GM23338 (cell line): ENCODE results near the gene USP24. TPM values are rescaled to one million over a fixed set of nuclear protein-coding genes. Genes with fewer than 3 reads are reported as not detected.

Source experiments
- ATAC-seq: fragments of 200-7000 bp; cut with Tn5 transposase; 3 replicates; pipeline ENCODE4 v1.9.1; 2020
- DNase-seq: peaks from one replicate; pipeline ENCODE4 v3.0.0-alpha.2; 2015; ENCODE audit warnings: low spot score
- H2AFZ ChIP-seq: fragments of 200-600 bp; sonication (generic); 2 replicates; pipeline ENCODE4 v1.8.0; 2016; ENCODE audit warnings: antibody characterized with exemption, mild to moderate bottlenecking, moderate library complexity
- H3F3A ChIP-seq: fragments of 200-600 bp; sonication (generic); replicated peaks from 2 replicates; pipeline ENCODE4 v1.8.0; 2017; ENCODE audit warnings: antibody characterized with exemption, mixed run types, low read depth
- H3K27ac ChIP-seq: fragments of 200-600 bp; sonication (generic); 2 replicates; pipeline ENCODE4 v1.6.1; 2016; ENCODE audit warnings: low read depth
- H3K27me3 ChIP-seq: fragments of 200-600 bp; sonication (generic); 2 replicates; pipeline ENCODE4 v1.8.0; 2016; ENCODE audit warnings: mild to moderate bottlenecking, mixed run types, moderate library complexity; ENCODE audit not compliant: insufficient read depth
- H3K36me3 ChIP-seq: fragments of 200-600 bp; sonication (generic); 2 replicates; pipeline ENCODE4 v1.8.0; 2016; ENCODE audit warnings: mild to moderate bottlenecking; ENCODE audit not compliant: insufficient read depth
- H3K4me1 ChIP-seq: fragments of 200-600 bp; sonication (generic); 2 replicates; pipeline ENCODE4 v1.8.0; 2016; ENCODE audit warnings: mild to moderate bottlenecking, moderate library complexity; ENCODE audit not compliant: insufficient read depth
- H3K4me2 ChIP-seq: fragments of 200-600 bp; sonication (generic); 2 replicates; pipeline ENCODE4 v1.7.1; 2017; ENCODE audit warnings: mixed run types
- H3K4me3 ChIP-seq: fragments of 200-600 bp; sonication (generic); 2 replicates; pipeline ENCODE4 v1.6.1; 2016; ENCODE audit warnings: mixed run types
- H3K79me2 ChIP-seq: fragments of 200-600 bp; sonication (generic); replicated peaks from 2 replicates; pipeline ENCODE4 v1.8.0; 2017; ENCODE audit warnings: mild to moderate bottlenecking; ENCODE audit not compliant: insufficient read depth
- H3K9me2 ChIP-seq: fragments of 200-600 bp; sonication (generic); 2 replicates; pipeline ENCODE4 v1.8.0; 2017; ENCODE audit not compliant: insufficient read depth
- H4K20me1 ChIP-seq: fragments of 200-600 bp; sonication (generic); replicated peaks from 2 replicates; pipeline ENCODE4 v1.8.0; 2017; ENCODE audit warnings: mild to moderate bottlenecking; ENCODE audit not compliant: insufficient read depth
- H3K27ac Mint-ChIP-seq: 2 replicates; pipeline ENCODE4 v1.8.0; 2020; ENCODE audit warnings: inconsistent platforms, mild to moderate bottlenecking, moderate library complexity, mixed read lengths
- H3K27me3 Mint-ChIP-seq: 3 replicates; pipeline ENCODE4 v1.8.0; 2022; ENCODE audit warnings: low read depth, mild to moderate bottlenecking, moderate library complexity, mixed read lengths, inconsistent platforms; ENCODE audit not compliant: insufficient read depth, poor library complexity
- H3K36me3 Mint-ChIP-seq: 3 replicates; pipeline ENCODE4 v1.8.0; 2021; ENCODE audit warnings: low read depth, mild to moderate bottlenecking, inconsistent platforms, moderate library complexity, mixed read lengths
- H3K4me1 Mint-ChIP-seq: 3 replicates; pipeline ENCODE4 v1.8.0; 2020; ENCODE audit warnings: mild to moderate bottlenecking, inconsistent platforms, mixed read lengths
- H3K4me3 Mint-ChIP-seq: 3 replicates; pipeline ENCODE4 v1.8.0; 2021; ENCODE audit warnings: moderate library complexity, mild to moderate bottlenecking, inconsistent platforms, mixed read lengths
- H3K9me3 Mint-ChIP-seq: 3 replicates; pipeline ENCODE4 v1.8.0; 2020; ENCODE audit warnings: moderate library complexity, mild to moderate bottlenecking, inconsistent platforms, mixed read lengths
- CTCF ChIP-seq, 2 experiments: fragments of 200-600 bp in 1 of 2; sonication (generic) in 1 of 2; conservative IDR thresholded peaks; 2 replicates each; pipeline versions ENCODE4 v1.5.1 to v1.6.1; 2016 to 2017; ENCODE audit warnings: antibody characterized with exemption in 2 of 2, low read depth in 2 of 2, mild to moderate bottlenecking in 2 of 2, moderate library complexity in 1 of 2
- ETS1 ChIP-seq: IDR thresholded peaks from 2 replicates; pipeline ENCODE4 v1.6.1; 2016; ENCODE audit warnings: antibody characterized with exemption
- EZH2 ChIP-seq: fragments of 200-600 bp; sonication (generic); IDR thresholded peaks from one replicate; pipeline ENCODE4 v1.8.0; 2017; ENCODE audit warnings: antibody characterized with exemption, mild to moderate bottlenecking, low read depth; ENCODE audit not compliant: unreplicated experiment
- EZH2phosphoT487 ChIP-seq: fragments of 200-600 bp; sonication (generic); IDR thresholded peaks from one replicate; pipeline ENCODE4 v1.8.1; 2018; ENCODE audit warnings: antibody characterized with exemption; ENCODE audit not compliant: unreplicated experiment
- JUNB ChIP-seq: IDR thresholded peaks from one replicate; pipeline ENCODE4 v1.6.1; 2016; ENCODE audit warnings: antibody characterized with exemption; ENCODE audit not compliant: unreplicated experiment
- STAT1 ChIP-seq: IDR thresholded peaks from one replicate; pipeline ENCODE4 v1.6.1; 2016; ENCODE audit warnings: antibody characterized with exemption; ENCODE audit not compliant: unreplicated experiment
- polyA plus RNA-seq: library from polyadenylated mRNA; unstranded; fragments of >200 nt; fragmentation: Nextera tagmentation; extraction: Ambion mirVana; gene quantifications from 2 replicates; pipeline ENCODE4 v1.2.1, GENCODE V29; 2016
- total RNA-seq: library from RNA; depleted of rRNA; stranded (reverse); fragments of >200 nt; shearing (Covaris generic); gene quantifications from 2 replicates; pipeline ENCODE4 v1.2.3, GENCODE V29; 2014
- TF ChIP-seq, protein P1 (sequence below): IDR thresholded peaks from one replicate; pipeline ENCODE4 v1.6.1; 2018; ENCODE audit warnings: antibody characterized with exemption; ENCODE audit not compliant: unreplicated experiment

USP24 gene
- total and polyA plus RNA-seq, 2 experiments from 2014 or later: 12.1 to 32.6 TPM

- TF ChIP-seq CTCF (conservative IDR thresholded peaks at IDR 0.05; ENCODE audit: low read depth in 2 of 2): peak; percentile 61 to 74
- no peak for TF ChIP-seq JUNB
- Histone ChIP-seq H4K20me1 (no peaks in the 10 kb centered on the region; the same call in none of the 2 replicates), H3K27ac (no peak overlapping the region), H3K4me3 (no peak overlapping the region), H3K36me3 (peaks cover 27% of the 10 kb centered on the region), H3K27me3 (no peaks in the 10 kb centered on the region), H2AFZ (no peak overlapping the region), H3K79me2 (no peaks in the 10 kb centered on the region), H3K4me2 (no peak overlapping the region), H3K9me2 (no peaks in the 10 kb centered on the region), H3K4me1 (no peaks in the 10 kb centered on the region), H3F3A (no peaks in the 10 kb centered on the region)
- DNase-seq: peak; percentile 84
- ATAC-seq: peak; percentile 100
- H3K4me3 Mint-ChIP-seq: no peak overlapping the region
- peaks cover 47% of the 10 kb centered on the region for H3K36me3 Mint-ChIP-seq
- H3K9me3 Mint-ChIP-seq: no peaks in the 10 kb centered on the region
- H3K27me3 Mint-ChIP-seq: no peaks in the 10 kb centered on the region
- H3K27ac Mint-ChIP-seq: no peak overlapping the region
- no peaks in the 10 kb centered on the region for H3K4me1 Mint-ChIP-seq
Measured at GRCh38 chr1:55143684-55144083, 71.5 kb downstream of the USP24 start.

- H3K4me1 Mint-ChIP-seq: no peaks in the 10 kb centered on the region
- peaks cover 40% of the 10 kb centered on the region for H3K36me3 ChIP-seq
- TF ChIP-seq, protein P1, sequence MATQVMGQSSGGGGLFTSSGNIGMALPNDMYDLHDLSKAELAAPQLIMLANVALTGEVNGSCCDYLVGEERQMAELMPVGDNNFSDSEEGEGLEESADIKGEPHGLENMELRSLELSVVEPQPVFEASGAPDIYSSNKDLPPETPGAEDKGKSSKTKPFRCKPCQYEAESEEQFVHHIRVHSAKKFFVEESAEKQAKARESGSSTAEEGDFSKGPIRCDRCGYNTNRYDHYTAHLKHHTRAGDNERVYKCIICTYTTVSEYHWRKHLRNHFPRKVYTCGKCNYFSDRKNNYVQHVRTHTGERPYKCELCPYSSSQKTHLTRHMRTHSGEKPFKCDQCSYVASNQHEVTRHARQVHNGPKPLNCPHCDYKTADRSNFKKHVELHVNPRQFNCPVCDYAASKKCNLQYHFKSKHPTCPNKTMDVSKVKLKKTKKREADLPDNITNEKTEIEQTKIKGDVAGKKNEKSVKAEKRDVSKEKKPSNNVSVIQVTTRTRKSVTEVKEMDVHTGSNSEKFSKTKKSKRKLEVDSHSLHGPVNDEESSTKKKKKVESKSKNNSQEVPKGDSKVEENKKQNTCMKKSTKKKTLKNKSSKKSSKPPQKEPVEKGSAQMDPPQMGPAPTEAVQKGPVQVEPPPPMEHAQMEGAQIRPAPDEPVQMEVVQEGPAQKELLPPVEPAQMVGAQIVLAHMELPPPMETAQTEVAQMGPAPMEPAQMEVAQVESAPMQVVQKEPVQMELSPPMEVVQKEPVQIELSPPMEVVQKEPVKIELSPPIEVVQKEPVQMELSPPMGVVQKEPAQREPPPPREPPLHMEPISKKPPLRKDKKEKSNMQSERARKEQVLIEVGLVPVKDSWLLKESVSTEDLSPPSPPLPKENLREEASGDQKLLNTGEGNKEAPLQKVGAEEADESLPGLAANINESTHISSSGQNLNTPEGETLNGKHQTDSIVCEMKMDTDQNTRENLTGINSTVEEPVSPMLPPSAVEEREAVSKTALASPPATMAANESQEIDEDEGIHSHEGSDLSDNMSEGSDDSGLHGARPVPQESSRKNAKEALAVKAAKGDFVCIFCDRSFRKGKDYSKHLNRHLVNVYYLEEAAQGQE: no peak
- TF ChIP-seq EZH2phosphoT487: no peak
- TF ChIP-seq STAT1: no peak
- TF ChIP-seq EZH2: no peak
- TF ChIP-seq CTCF (conservative IDR thresholded peaks at IDR 0.05; ENCODE audit: low read depth in 2 of 2): no peak
- TF ChIP-seq JUNB: no peak
- TF ChIP-seq ETS1: no peak
Measured at GRCh38 chr1:55141295-55141893, 73.8 kb downstream of the USP24 start.

More at GRCh38 chr1:55141295-55141893, 73.8 kb downstream of the USP24 start:
- Histone ChIP-seq H3K9me2 (no peaks in the 10 kb centered on the region), H3K27me3 (no peaks in the 10 kb centered on the region), H3K79me2 (no peaks in the 10 kb centered on the region), H2AFZ (no peak overlapping the region), H3F3A (no peaks in the 10 kb centered on the region), H3K4me2 (no peak overlapping the region), H4K20me1 (no peaks in the 10 kb centered on the region; the same call in none of the 2 replicates), H3K27ac (no peak overlapping the region), H3K4me1 (no peaks in the 10 kb centered on the region), H3K4me3 (no peak overlapping the region)
- H3K4me3 Mint-ChIP-seq: no peak overlapping the region
- no peak for ATAC-seq
- H3K27me3 Mint-ChIP-seq: no peaks in the 10 kb centered on the region
- DNase-seq: no peak
- no peaks in the 10 kb centered on the region for H3K9me3 Mint-ChIP-seq
- no peak overlapping the region for H3K27ac Mint-ChIP-seq
- H3K36me3 Mint-ChIP-seq: peaks cover 40% of the 10 kb centered on the region
